Measurements from ENCODE around the gene CDK6.

DNA sequence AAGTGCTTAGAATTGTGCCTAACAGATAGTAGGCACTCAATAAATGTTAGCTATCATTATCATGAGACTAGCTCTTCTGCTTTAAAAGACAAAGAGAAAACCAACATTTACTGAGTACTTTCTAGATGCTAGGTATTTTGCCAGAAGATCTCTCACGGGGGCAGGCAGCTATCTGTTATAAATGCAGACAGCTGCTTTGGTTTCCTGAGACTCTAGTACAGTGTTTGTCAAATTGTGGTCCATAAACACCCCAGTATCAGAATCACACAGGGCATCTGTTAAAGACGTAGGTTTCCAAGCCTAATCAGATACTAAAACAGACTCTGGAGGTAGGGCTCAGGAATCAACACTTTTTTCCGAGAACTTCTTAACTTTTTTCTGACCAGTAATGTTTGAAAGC, 260.1 kb downstream of the CDK6 start:
- TF ChIP-seq, protein P1, sequence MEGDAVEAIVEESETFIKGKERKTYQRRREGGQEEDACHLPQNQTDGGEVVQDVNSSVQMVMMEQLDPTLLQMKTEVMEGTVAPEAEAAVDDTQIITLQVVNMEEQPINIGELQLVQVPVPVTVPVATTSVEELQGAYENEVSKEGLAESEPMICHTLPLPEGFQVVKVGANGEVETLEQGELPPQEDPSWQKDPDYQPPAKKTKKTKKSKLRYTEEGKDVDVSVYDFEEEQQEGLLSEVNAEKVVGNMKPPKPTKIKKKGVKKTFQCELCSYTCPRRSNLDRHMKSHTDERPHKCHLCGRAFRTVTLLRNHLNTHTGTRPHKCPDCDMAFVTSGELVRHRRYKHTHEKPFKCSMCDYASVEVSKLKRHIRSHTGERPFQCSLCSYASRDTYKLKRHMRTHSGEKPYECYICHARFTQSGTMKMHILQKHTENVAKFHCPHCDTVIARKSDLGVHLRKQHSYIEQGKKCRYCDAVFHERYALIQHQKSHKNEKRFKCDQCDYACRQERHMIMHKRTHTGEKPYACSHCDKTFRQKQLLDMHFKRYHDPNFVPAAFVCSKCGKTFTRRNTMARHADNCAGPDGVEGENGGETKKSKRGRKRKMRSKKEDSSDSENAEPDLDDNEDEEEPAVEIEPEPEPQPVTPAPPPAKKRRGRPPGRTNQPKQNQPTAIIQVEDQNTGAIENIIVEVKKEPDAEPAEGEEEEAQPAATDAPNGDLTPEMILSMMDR (IDR thresholded peaks at IDR 0.05): no peak
- no peak for TF ChIP-seq JUN (IDR thresholded peaks at IDR 0.05)
- no peak for TF ChIP-seq RAD21 (conservative IDR thresholded peaks at IDR 0.05 in 1 of 2, IDR thresholded peaks at IDR 0.05 in 1 of 2)
- no peak for TF ChIP-seq EP300 (IDR thresholded peaks at IDR 0.05)

Measured in A549 (cell line).